ENCODE results near the gene IFT88. TPM values are rescaled to one million over a fixed set of nuclear protein-coding genes. Genes with fewer than 3 reads are reported as not detected.

IFT88 gene
- total and polyA plus RNA-seq, 2 of the 8 experiments (the other 6 are each of a cell fraction or from before 2014, with no cell fraction given), result 1.7 to 5.8 TPM

GRCh38 chr13:20691616-20692015, 124.7 kb downstream of the IFT88 start (continued):
- TF ChIP-seq SUZ12 (IDR thresholded peaks at IDR 0.05; ENCODE audit: low read length), result no peak

Data from H1 (cell line).